ENCODE results near the gene MYO5B. TPM values are rescaled to one million over a fixed set of nuclear protein-coding genes. Genes with fewer than 3 reads are reported as not detected.

MYO5B gene
- total RNA-seq, 1 donor from 2014 or later: 39.1 TPM

DNA sequence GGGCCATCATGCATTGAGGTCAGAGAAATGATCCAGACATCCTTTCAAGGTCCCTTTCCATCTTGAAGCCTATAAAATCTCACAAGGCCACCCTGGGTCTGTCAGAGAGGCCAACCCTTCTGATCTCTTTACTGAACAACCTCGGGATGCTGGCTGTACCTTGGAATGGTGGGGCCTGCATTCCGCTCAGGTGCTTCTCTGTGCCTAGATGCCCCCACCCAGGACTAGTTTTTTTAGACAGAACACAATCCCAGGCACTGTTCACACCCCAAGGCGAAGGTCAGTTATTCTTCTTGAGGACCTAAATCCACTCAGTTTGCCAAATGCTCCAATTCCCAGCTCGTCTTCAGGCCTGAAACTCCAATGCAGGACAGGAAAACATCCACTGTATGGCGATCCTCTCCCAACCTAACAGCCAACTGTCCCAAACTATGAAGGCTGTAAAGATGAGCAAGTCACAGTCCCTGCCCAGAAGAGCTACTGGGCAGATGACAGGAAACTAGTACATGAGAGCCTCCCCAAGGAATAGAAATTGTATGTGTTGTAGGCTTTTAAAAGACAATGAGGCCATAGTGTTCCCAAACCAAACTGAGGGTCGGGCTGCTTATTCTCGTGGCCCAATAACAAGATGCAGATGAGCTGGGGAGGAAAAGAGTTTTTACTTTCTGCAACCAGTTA is 227.2 kb downstream of the MYO5B start:
- Mint-ChIP-seq H3K4me1 (ENCODE audit: low read depth) (peaks cover 25% of the 10 kb centered on the region), H3K27ac (peak overlapping the region; percentile 50), H3K36me3 (ENCODE audit: insufficient read depth) (peaks cover 4% of the 10 kb centered on the region), H3K4me3 (ENCODE audit: low read depth) (no peak overlapping the region), H3K9me3 (ENCODE audit: low read depth) (no peaks in the 10 kb centered on the region), H3K27me3 (no peaks in the 10 kb centered on the region)
- no peak for DNase-seq (ENCODE audit: low spot score, unreplicated experiment)
- TF ChIP-seq CTCF (IDR thresholded peaks at IDR 0.05; ENCODE audit: unreplicated experiment): no peak

DNA sequence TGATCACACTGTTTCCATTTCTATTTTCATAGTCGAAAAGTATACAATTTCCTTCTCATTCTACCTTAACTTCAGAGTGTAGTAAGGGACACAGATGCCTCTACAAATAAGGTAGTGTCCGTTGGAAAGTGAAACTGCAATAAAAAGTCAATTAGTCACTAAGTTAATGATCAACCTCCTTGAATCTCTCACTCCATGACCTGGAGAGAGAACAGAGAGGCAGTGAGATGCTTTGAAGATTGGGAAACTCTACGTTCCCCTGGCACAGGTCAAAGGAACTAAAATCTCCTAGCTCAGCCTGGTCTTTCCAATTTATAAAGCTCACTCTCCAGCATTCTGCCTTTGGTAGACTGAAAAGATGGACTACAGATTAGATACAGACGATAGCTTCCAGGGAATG is 227.8 kb downstream of the MYO5B start:
- no peaks in the 10 kb centered on the region for H3K27me3 Mint-ChIP-seq
- DNase-seq (ENCODE audit: low spot score, unreplicated experiment): no peak
- H3K4me1 Mint-ChIP-seq (ENCODE audit: low read depth): peaks cover 26% of the 10 kb centered on the region
- no peak for TF ChIP-seq CTCF (IDR thresholded peaks at IDR 0.05; ENCODE audit: unreplicated experiment)
- no peak overlapping the region for H3K4me3 Mint-ChIP-seq (ENCODE audit: low read depth)
- peaks cover 4% of the 10 kb centered on the region for H3K36me3 Mint-ChIP-seq (ENCODE audit: insufficient read depth)
- H3K27ac Mint-ChIP-seq: peak overlapping the region; percentile 50
- no peaks in the 10 kb centered on the region for H3K9me3 Mint-ChIP-seq (ENCODE audit: low read depth)

GRCh38 chr18:49966090-49966489 is 228.9 kb downstream of the MYO5B start:
- no peak for TF ChIP-seq CTCF (IDR thresholded peaks at IDR 0.05; ENCODE audit: unreplicated experiment)
- Mint-ChIP-seq H3K4me3 (ENCODE audit: low read depth) (no peak overlapping the region), H3K9me3 (ENCODE audit: low read depth) (no peaks in the 10 kb centered on the region), H3K36me3 (ENCODE audit: insufficient read depth) (peaks cover 10% of the 10 kb centered on the region), H3K27ac (no peak overlapping the region), H3K4me1 (ENCODE audit: low read depth) (peaks cover 26% of the 10 kb centered on the region), H3K27me3 (no peaks in the 10 kb centered on the region)
- DNase-seq (ENCODE audit: low spot score, unreplicated experiment): no peak

GRCh38 chr18:49963217-49963616 is 231.7 kb downstream of the MYO5B start:
- peaks cover 12% of the 10 kb centered on the region for H3K36me3 Mint-ChIP-seq (ENCODE audit: insufficient read depth)
- no peak overlapping the region for H3K4me3 Mint-ChIP-seq (ENCODE audit: low read depth)
- H3K9me3 Mint-ChIP-seq (ENCODE audit: low read depth): no peaks in the 10 kb centered on the region
- no peak for DNase-seq (ENCODE audit: low spot score, unreplicated experiment)
- no peak for TF ChIP-seq CTCF (IDR thresholded peaks at IDR 0.05; ENCODE audit: unreplicated experiment)
- no peak overlapping the region for H3K27ac Mint-ChIP-seq
- H3K27me3 Mint-ChIP-seq: no peaks in the 10 kb centered on the region
- peaks cover 16% of the 10 kb centered on the region for H3K4me1 Mint-ChIP-seq (ENCODE audit: low read depth)

- H3K9me3 Mint-ChIP-seq (ENCODE audit: low read depth): no peaks in the 10 kb centered on the region
Measured at GRCh38 chr18:49961271-49961670, 233.7 kb downstream of the MYO5B start.

More at GRCh38 chr18:49961271-49961670, 233.7 kb downstream of the MYO5B start:
- TF ChIP-seq CTCF (IDR thresholded peaks at IDR 0.05; ENCODE audit: unreplicated experiment): no peak
- H3K4me3 Mint-ChIP-seq (ENCODE audit: low read depth): no peak overlapping the region
- H3K27me3 Mint-ChIP-seq: no peaks in the 10 kb centered on the region
- H3K36me3 Mint-ChIP-seq (ENCODE audit: insufficient read depth): peaks cover 16% of the 10 kb centered on the region
- H3K27ac Mint-ChIP-seq: no peak overlapping the region
- no peak for DNase-seq (ENCODE audit: low spot score, unreplicated experiment)
- H3K4me1 Mint-ChIP-seq (ENCODE audit: low read depth): peaks cover 3% of the 10 kb centered on the region

Data from progenitor cell of endocrine pancreas (in vitro differentiated cells).